PC-3 (cell line): Measurements from ENCODE around the gene DHCR7.

Experiments used
- CTCF ChIP-seq: fragments of 300-600 bp; sonication (generic); conservative IDR thresholded peaks from 2 replicates; pipeline ENCODE4 v1.5.1; 2017; ENCODE audit warnings: antibody characterized with exemption, low read depth, mild to moderate bottlenecking, low read length
- EZH2 ChIP-seq: fragments of 300-600 bp; sonication (generic); IDR thresholded peaks from one replicate; pipeline ENCODE4 v1.6.1; 2017; ENCODE audit warnings: antibody characterized with exemption, mild to moderate bottlenecking, low read length; ENCODE audit not compliant: unreplicated experiment
- EZH2phosphoT487 ChIP-seq: fragments of 300-600 bp; sonication (generic); IDR thresholded peaks from 2 replicates; pipeline ENCODE4 v1.6.1; 2018; ENCODE audit warnings: mild to moderate bottlenecking, antibody characterized with exemption, low read length, borderline replicate concordance

GRCh38 chr11:71472941-71473792, 25.0 kb upstream of the DHCR7 start:
- TF ChIP-seq CTCF (no peak), EZH2 (no peak), EZH2phosphoT487 (no peak)
